Mesothelial cell of epicardium (in vitro differentiated cells): ENCODE results near the gene TOP1. TPM values are rescaled to one million over a fixed set of nuclear protein-coding genes. Genes with fewer than 3 reads are reported as not detected.

Experiments used
- DNase-seq, 2 experiments: peaks; one replicate each; pipeline ENCODE4 v3.0.0; 2021; ENCODE audit warnings: low spot score in 2 of 2; ENCODE audit not compliant: unreplicated experiment in 2 of 2
- H3K27ac Mint-ChIP-seq: 2 replicates; pipeline ENCODE4 v1.8.0; 2021; ENCODE audit warnings: mixed read lengths
- H3K27me3 Mint-ChIP-seq: 2 replicates; pipeline ENCODE4 v1.8.0; 2021; ENCODE audit warnings: low read depth, mixed read lengths
- H3K36me3 Mint-ChIP-seq: 2 replicates; pipeline ENCODE4 v1.8.0; 2021; ENCODE audit warnings: mixed read lengths
- H3K4me1 Mint-ChIP-seq: 2 replicates; pipeline ENCODE4 v1.8.0; 2021; ENCODE audit warnings: mixed read lengths
- H3K4me3 Mint-ChIP-seq: 2 replicates; pipeline ENCODE4 v1.8.0; 2021; ENCODE audit warnings: mild to moderate bottlenecking, moderate library complexity, mixed read lengths
- H3K9me3 Mint-ChIP-seq: 2 replicates; pipeline ENCODE4 v1.8.0; 2021; ENCODE audit warnings: mixed read lengths
- total RNA-seq: library from RNA; stranded (reverse); gene quantifications from 3 replicates; pipeline ENCODE4 v1.2.1, GENCODE V29; 2021
- TF ChIP-seq, protein P1 (sequence below): fragments of 200-600 bp; sonication (generic); IDR thresholded peaks from one replicate; pipeline ENCODE4 v1.5.0; 2021; ENCODE audit warnings: antibody characterized with exemption; ENCODE audit not compliant: unreplicated experiment

Gene TOP1
- total RNA-seq, 1 donor from 2014 or later = 76.7 TPM

DNA sequence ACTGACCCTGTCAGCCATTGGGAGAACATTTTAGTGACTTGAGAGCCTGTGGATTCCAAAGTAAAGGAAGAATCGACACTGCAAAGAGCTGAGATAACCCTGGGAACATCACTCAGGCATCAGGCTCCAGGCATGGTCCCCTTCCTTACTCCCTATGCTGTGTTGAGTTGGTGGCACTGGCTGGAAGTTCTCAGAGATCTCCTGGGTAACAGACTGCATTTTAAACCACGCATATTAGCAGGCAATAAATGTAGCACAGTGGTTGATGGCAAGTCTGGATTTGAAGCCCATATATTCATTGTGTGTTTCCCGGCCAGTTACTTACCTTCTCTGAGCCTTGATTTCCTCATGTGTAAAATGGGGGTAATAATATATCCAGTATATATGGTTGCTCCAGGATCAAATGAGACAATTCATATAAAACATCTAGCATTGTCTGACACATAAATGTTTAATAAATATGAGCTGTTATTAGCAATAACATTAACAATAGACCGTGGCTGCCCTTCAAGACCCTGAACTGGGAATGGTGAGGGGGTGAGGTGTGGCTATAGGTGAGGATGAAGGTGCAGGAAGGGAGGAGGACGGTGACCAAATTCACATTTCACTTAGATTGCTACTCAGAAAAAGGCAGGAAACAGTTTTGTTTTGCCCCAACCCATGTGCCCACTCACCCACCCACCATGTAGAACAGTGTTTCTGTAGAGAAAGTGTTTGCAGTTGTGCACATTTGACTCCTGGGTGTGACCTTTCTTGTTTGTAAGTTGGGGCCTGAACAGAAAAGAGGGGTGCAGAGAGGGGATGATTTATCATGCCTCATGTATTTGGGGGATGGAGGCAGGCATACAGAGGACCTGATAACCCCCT, 110.8 kb downstream of the TOP1 start:
- Mint-ChIP-seq H3K4me3 (peak overlapping the region; percentile 92), H3K4me1 (peaks cover 53% of the 10 kb centered on the region), H3K27ac (peak overlapping the region; percentile 97), H3K9me3 (no peaks in the 10 kb centered on the region), H3K36me3 (peaks cover under 1% of the 10 kb centered on the region), H3K27me3 (no peaks in the 10 kb centered on the region)
- TF ChIP-seq, protein P1, sequence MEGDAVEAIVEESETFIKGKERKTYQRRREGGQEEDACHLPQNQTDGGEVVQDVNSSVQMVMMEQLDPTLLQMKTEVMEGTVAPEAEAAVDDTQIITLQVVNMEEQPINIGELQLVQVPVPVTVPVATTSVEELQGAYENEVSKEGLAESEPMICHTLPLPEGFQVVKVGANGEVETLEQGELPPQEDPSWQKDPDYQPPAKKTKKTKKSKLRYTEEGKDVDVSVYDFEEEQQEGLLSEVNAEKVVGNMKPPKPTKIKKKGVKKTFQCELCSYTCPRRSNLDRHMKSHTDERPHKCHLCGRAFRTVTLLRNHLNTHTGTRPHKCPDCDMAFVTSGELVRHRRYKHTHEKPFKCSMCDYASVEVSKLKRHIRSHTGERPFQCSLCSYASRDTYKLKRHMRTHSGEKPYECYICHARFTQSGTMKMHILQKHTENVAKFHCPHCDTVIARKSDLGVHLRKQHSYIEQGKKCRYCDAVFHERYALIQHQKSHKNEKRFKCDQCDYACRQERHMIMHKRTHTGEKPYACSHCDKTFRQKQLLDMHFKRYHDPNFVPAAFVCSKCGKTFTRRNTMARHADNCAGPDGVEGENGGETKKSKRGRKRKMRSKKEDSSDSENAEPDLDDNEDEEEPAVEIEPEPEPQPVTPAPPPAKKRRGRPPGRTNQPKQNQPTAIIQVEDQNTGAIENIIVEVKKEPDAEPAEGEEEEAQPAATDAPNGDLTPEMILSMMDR = no peak
- DNase-seq = no peak

DNA sequence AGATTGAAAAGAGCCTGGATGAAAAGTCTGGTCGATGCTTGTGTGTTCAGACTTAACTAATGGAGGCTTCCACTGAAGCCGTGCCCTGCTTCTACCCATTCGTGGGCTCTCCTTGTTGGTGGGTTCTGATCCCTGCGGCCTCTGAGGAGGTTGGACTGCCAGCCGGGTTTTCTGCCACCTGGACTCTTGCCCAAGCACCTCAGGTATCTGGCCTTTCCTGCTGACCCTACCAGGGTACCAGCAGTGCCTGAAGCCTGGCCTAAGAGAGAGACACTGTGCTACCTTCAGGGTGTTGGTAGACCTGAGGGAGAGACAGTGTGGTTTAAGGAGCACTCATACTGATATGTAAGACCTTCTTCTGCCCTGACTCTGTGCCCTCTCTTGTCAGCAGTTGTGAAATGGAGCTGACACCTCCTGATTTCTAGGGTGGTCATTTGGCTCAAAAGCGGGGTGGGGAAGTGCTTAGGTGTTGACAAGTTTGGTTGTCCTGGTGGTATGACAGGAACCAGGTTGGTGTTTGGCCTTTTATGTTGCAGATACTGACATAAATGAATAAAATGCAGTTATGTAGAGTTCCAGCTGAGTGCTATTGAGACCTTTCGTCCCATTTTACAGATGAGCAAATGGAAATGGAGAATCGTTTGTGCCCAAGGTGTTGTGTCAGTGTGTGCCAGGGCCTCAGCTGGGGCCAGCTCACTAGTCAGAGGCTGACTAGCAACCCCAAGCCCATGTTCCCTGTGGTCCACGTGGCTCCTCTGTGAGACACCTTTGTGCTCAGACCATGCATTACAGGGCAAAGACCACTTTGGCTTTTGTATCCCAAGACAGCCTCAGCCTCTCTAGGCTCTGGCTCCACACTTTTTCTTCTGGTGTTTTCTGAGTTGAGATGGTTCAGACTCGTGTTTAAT, 111.9 kb downstream of the TOP1 start:
- no peaks in the 10 kb centered on the region for H3K27me3 Mint-ChIP-seq
- peaks cover 52% of the 10 kb centered on the region for H3K4me1 Mint-ChIP-seq
- TF ChIP-seq, protein P1 = no peak
- H3K9me3 Mint-ChIP-seq = no peaks in the 10 kb centered on the region
- peak overlapping the region; percentile 51 for H3K27ac Mint-ChIP-seq
- DNase-seq = no peak
- peaks cover 5% of the 10 kb centered on the region for H3K36me3 Mint-ChIP-seq
- peak overlapping the region; percentile 92 for H3K4me3 Mint-ChIP-seq

DNA sequence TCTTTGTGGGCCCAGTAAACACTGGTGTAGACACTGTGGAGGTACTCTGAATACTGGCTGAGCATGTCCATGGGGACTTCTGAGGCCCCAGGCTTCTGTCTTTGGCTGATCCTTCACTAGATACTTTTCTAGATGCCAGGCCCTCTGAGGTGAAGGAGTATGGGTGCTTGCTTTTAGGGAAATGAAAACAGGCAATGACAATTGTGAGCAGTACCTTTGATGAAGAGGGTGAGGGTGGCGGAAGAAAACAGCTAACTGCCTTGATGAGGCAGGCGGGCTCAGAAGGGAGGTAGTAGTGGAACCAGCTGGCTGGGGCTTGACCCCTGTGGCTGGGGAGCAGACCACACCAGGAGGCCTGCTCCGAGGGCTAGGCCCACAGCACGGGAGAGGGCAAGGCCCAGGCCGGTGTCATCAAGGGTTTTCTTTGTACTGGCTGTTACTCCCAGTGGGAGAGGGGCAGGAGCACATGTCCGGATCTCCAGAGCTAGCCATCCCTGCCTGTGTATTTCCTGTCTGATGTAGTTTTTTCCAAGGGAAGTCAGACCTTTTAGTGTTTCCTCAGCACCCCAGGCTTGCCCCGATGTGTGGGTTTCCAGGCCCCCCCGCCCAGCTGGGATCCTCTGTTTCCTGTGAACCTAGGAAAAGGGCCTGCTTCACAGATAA, 112.7 kb downstream of the TOP1 start:
- Mint-ChIP-seq H3K4me3 (no peak overlapping the region), H3K9me3 (no peaks in the 10 kb centered on the region), H3K4me1 (peaks cover 45% of the 10 kb centered on the region), H3K36me3 (peaks cover 5% of the 10 kb centered on the region), H3K27ac (peak overlapping the region; percentile 28), H3K27me3 (no peaks in the 10 kb centered on the region)
- no peak for DNase-seq
- TF ChIP-seq, protein P1 = no peak

DNA sequence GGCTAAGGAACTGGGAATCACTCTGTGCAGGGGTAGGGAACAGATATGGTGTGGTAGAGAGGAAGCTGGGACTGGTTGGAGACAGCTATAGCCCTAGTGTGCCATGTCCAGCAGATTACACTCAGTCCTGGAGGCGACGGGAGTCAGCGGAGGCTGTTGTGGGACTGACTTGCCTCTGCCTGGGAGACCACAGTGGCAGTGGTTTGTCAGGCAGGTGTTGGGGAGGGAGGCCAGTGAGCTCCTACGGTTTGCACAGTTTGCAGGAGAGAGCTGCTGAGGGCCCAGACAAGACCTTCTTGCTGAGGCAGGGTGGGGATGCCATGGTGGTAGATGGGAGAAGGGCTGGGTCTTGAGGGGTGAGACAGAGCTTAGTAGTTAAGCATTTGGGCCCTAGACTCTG, 113.6 kb downstream of the TOP1 start:
- DNase-seq = no peak
- Mint-ChIP-seq H3K4me3 (no peak overlapping the region), H3K27me3 (no peaks in the 10 kb centered on the region), H3K9me3 (no peaks in the 10 kb centered on the region), H3K27ac (peak overlapping the region; percentile 10), H3K4me1 (peaks cover 50% of the 10 kb centered on the region), H3K36me3 (peaks cover 9% of the 10 kb centered on the region)
- TF ChIP-seq, protein P1 = no peak

DNA sequence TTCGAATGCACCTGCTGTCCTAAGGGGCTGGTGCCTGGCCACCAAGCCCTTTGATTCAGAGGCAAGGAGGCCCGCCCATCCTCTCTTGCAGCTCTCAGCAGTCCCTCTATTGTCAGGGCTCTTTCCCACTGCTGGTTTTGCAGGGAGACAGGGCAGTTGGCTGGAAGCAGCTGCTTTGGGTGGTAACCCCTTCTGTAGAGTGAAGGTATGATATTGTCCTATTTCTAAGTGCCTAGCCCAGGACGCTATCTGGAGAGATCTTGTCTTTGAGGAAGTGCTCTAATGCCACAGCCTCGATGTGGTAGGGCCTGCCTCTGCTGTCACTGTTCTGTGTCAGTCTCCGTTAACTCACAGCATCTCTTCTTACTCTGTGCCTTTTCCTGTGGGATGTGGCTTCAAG, 114.3 kb downstream of the TOP1 start:
- Mint-ChIP-seq H3K9me3 (no peaks in the 10 kb centered on the region), H3K4me3 (no peak overlapping the region), H3K4me1 (peaks cover 51% of the 10 kb centered on the region), H3K27ac (no peak overlapping the region), H3K27me3 (no peaks in the 10 kb centered on the region), H3K36me3 (peaks cover 9% of the 10 kb centered on the region)
- TF ChIP-seq, protein P1 = no peak
- DNase-seq = no peak
